Activated CD4-positive, alpha-beta memory T cell treated with anti-CD3 and anti-CD28 coated beads, Interleukin-2, amount 10 ng/mL, durations not matched to agents 7 days and 5 days (primary cell): ENCODE results near the gene DOCK3. TPM values are rescaled to one million over a fixed set of nuclear protein-coding genes. Genes with fewer than 3 reads are reported as not detected.
"Not testable (repeated sequence)": the region's sequence is repeated elsewhere in the genome, so short reads cannot be mapped to it uniquely, and the experiment has no call there.

ENCODE experiments used
- CTCF ChIA-PET: fragments of 350-600 bp; sonication (Branson Sonifier 250); formaldehyde crosslinking; loops from one replicate; lab custom pipeline; 2021; ENCODE audit warnings: antibody characterized with exemption, inconsistent platforms; lab: Charles Lee
- POLR2A ChIA-PET: fragments of 350-600 bp; sonication (Branson Sonifier 250); formaldehyde crosslinking; loops from one replicate; lab custom pipeline; 2021; ENCODE audit warnings: antibody characterized with exemption; lab: Charles Lee
- DNase-seq: peaks from one replicate; pipeline ENCODE4 v3.0.0-alpha.2; 2020
- H3K27ac Mint-ChIP-seq: one replicate; pipeline ENCODE4 v1.8.0; 2021; ENCODE audit warnings: mild to moderate bottlenecking, mixed read lengths
- H3K27me3 Mint-ChIP-seq: one replicate; pipeline ENCODE4 v1.8.0; 2021; ENCODE audit warnings: mixed read lengths
- H3K36me3 Mint-ChIP-seq: one replicate; pipeline ENCODE4 v1.8.0; 2021; ENCODE audit warnings: low read depth, mixed read lengths
- H3K4me1 Mint-ChIP-seq: one replicate; pipeline ENCODE4 v1.8.0; 2021; ENCODE audit warnings: mixed read lengths
- H3K4me3 Mint-ChIP-seq: one replicate; pipeline ENCODE4 v1.8.0; 2021; ENCODE audit warnings: mild to moderate bottlenecking, mixed read lengths
- H3K9me3 Mint-ChIP-seq: one replicate; pipeline ENCODE4 v1.8.0; 2021; ENCODE audit warnings: mixed read lengths
- total RNA-seq, 2 experiments: library from RNA; stranded (reverse); gene quantifications; one replicate each; pipeline ENCODE4 v1.2.3, GENCODE V29; 2021

The DOCK3 gene
- total RNA-seq, 2 experiments from 2014 or later, result 1.6 to 1.7 TPM

- Mint-ChIP-seq H3K9me3 (no peaks in the 10 kb centered on the region), H3K27me3 (no peaks in the 10 kb centered on the region), H3K27ac (no peak overlapping the region), H3K4me1 (no peaks in the 10 kb centered on the region), H3K4me3 (no peak overlapping the region), H3K36me3 (no peaks in the 10 kb centered on the region)
- DNase-seq, result no peak
- ChIA-PET CTCF (no interaction called here), POLR2A (no interaction called here)
Observed at GRCh38 chr3:51275111-51275805, 600.5 kb downstream of the DOCK3 start.

DNA sequence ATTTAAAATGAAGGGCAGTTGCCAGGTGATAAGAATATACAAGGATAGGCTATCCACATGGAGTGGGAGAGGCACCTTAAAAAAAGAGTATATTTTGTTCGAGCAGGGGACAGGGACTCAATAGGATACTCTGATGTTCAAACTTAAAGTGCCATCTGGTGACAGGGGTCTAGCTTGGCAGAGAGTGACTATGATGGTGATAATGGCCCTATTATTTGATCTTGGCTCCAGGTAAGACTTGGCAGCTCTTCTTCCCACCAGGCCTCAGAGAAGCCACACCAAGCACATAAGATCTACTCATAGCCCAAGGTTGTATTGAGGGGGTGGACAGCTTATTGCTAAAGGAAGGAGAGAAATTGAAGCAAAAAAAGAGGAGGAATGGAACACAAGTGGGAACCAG lies 601.3 kb downstream of the DOCK3 start:
- H3K9me3 Mint-ChIP-seq, result no peaks in the 10 kb centered on the region
- H3K27me3 Mint-ChIP-seq, result no peaks in the 10 kb centered on the region
- POLR2A ChIA-PET, result no interaction called here
- no peaks in the 10 kb centered on the region for H3K4me1 Mint-ChIP-seq
- no peak overlapping the region for H3K4me3 Mint-ChIP-seq
- H3K36me3 Mint-ChIP-seq, result no peaks in the 10 kb centered on the region
- DNase-seq, result no peak
- no peak overlapping the region for H3K27ac Mint-ChIP-seq
- CTCF ChIA-PET, result no interaction called here

DNA sequence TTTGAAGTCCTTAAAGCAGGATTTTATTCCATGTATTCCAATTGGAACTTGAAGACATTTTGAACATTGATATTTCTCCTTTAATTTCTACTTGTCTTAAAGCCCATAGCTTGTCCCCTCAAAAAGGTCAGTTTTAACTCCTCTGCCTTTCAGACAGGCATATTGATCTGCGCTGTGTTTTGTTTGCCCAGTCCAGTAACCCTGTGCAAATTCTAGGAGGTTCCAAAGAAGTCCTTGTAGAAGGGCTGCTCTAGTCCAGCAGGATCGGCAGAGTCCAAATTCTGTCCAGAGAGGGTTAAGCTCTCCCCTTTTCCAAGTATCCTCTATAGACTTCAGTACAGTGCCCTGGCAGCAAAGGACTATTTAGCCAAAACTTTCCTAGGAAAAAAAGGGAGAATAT lies 604.7 kb downstream of the DOCK3 start:
- CTCF ChIA-PET, result no interaction called here

DNA sequence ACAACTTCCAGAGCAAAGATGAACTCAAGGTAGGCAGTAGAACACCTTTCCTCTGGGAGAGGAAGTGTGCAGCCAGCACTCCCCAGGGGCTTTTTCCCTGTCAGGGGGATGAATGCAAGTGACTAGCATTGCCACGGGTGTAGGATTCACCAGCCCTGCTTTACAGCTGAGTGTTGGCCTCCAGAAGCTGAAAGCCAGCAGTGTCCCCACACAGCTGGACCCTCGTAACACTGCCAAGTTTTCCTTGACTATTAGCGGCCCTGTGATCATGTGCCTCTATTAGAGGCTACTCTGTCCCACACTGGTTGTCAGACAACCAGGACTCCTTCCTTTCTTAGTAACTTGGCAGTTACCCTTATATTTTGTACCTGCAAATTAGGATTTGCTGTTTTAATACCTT lies 605.4 kb downstream of the DOCK3 start:
- H3K4me3 Mint-ChIP-seq, result no peak overlapping the region
- H3K27ac Mint-ChIP-seq, result no peak overlapping the region
- ChIA-PET POLR2A (no interaction called here), CTCF (no interaction called here)
- DNase-seq, result no peak
- no peaks in the 10 kb centered on the region for H3K36me3 Mint-ChIP-seq
- no peaks in the 10 kb centered on the region for H3K4me1 Mint-ChIP-seq
- no peaks in the 10 kb centered on the region for H3K27me3 Mint-ChIP-seq
- H3K9me3 Mint-ChIP-seq, result peaks cover 4% of the 10 kb centered on the region

More for the DNA sequence above, 604.7 kb downstream of the DOCK3 start:
- POLR2A ChIA-PET, result no interaction called here
- DNase-seq, result no peak
- no peaks in the 10 kb centered on the region for H3K36me3 Mint-ChIP-seq
- H3K27ac Mint-ChIP-seq, result no peak overlapping the region
- no peaks in the 10 kb centered on the region for H3K4me1 Mint-ChIP-seq
- H3K27me3 Mint-ChIP-seq, result no peaks in the 10 kb centered on the region
- H3K9me3 Mint-ChIP-seq, result peaks cover 2% of the 10 kb centered on the region
- no peak overlapping the region for H3K4me3 Mint-ChIP-seq

DNA sequence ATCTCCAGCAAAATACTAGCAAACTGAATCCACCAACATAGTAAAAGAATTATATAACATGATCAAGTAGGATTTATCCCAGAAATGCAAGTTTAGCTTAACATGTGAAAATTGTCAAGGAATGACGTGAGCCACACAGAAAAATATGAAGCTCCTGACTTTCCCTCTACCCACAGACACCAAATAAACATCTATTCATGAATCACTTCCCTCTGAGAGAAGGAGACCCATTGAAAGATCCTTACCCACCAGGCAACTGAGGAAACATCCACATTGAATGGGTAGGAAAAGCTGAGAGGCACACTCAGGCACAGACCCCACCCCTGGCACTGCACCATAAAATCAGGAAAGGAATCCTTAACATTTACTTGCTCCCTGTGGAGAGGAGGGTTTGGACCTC lies 608.2 kb downstream of the DOCK3 start:
- H3K9me3 Mint-ChIP-seq, result peaks cover 22% of the 10 kb centered on the region
- H3K4me3 Mint-ChIP-seq, result no peak overlapping the region
- H3K27ac Mint-ChIP-seq, result no peak overlapping the region
- H3K27me3 Mint-ChIP-seq, result no peaks in the 10 kb centered on the region
- DNase-seq, result no peak
- no peaks in the 10 kb centered on the region for H3K36me3 Mint-ChIP-seq
- POLR2A ChIA-PET, result no interaction called here
- no peaks in the 10 kb centered on the region for H3K4me1 Mint-ChIP-seq
- CTCF ChIA-PET, result no interaction called here

GRCh38 chr3:51283421-51283820 lies 608.7 kb downstream of the DOCK3 start:
- Mint-ChIP-seq H3K4me1 (no peaks in the 10 kb centered on the region), H3K27ac (no peak overlapping the region), H3K36me3 (no peaks in the 10 kb centered on the region), H3K9me3 (peaks cover 22% of the 10 kb centered on the region), H3K4me3 (no peak overlapping the region), H3K27me3 (no peaks in the 10 kb centered on the region)
- no peak for DNase-seq
- CTCF ChIA-PET, result no interaction called here
- POLR2A ChIA-PET, result no interaction called here

GRCh38 chr3:51295625-51296024 lies 620.9 kb downstream of the DOCK3 start:
- Mint-ChIP-seq H3K27ac (no peak overlapping the region), H3K36me3 (no peaks in the 10 kb centered on the region), H3K4me1 (no peaks in the 10 kb centered on the region), H3K9me3 (peaks cover 9% of the 10 kb centered on the region), H3K27me3 (no peaks in the 10 kb centered on the region), H3K4me3 (no peak overlapping the region)
- no peak for DNase-seq
- CTCF ChIA-PET, result no interaction called here
- POLR2A ChIA-PET, result no interaction called here

- no peak for DNase-seq
- Mint-ChIP-seq H3K27me3 (peaks cover 6% of the 10 kb centered on the region), H3K4me3 (no peak overlapping the region), H3K9me3 (no peaks in the 10 kb centered on the region), H3K36me3 (no peaks in the 10 kb centered on the region), H3K27ac (no peak overlapping the region), H3K4me1 (no peaks in the 10 kb centered on the region)
- CTCF ChIA-PET, result no interaction called here
- POLR2A ChIA-PET, result no interaction called here
Observed at GRCh38 chr3:51297333-51297732, 622.6 kb downstream of the DOCK3 start.

GRCh38 chr3:51304230-51304629 lies 629.5 kb downstream of the DOCK3 start:
- H3K9me3 Mint-ChIP-seq, result no peaks in the 10 kb centered on the region
- CTCF ChIA-PET, result no interaction called here
- peaks cover 6% of the 10 kb centered on the region for H3K27me3 Mint-ChIP-seq
- H3K4me1 Mint-ChIP-seq, result no peaks in the 10 kb centered on the region
- H3K4me3 Mint-ChIP-seq, result no peak overlapping the region
- POLR2A ChIA-PET, result no interaction called here
- H3K27ac Mint-ChIP-seq, result no peak overlapping the region
- H3K36me3 Mint-ChIP-seq, result no peaks in the 10 kb centered on the region
- no peak for DNase-seq

- H3K4me3 Mint-ChIP-seq, result no peak overlapping the region
- DNase-seq, result no peak
- H3K27me3 Mint-ChIP-seq, result peaks cover 5% of the 10 kb centered on the region
- H3K9me3 Mint-ChIP-seq, result no peaks in the 10 kb centered on the region
- ChIA-PET CTCF (no interaction called here), POLR2A (no interaction called here)
- H3K27ac Mint-ChIP-seq, result no peak overlapping the region
- no peaks in the 10 kb centered on the region for H3K36me3 Mint-ChIP-seq
- H3K4me1 Mint-ChIP-seq, result no peaks in the 10 kb centered on the region
Observed at GRCh38 chr3:51306093-51306492, 631.4 kb downstream of the DOCK3 start.

GRCh38 chr3:51307458-51307857 lies 632.7 kb downstream of the DOCK3 start:
- POLR2A ChIA-PET, result no interaction called here
- H3K9me3 Mint-ChIP-seq, result no peaks in the 10 kb centered on the region

GRCh38 chr3:51307945-51308607 lies 633.3 kb downstream of the DOCK3 start:
- CTCF ChIA-PET, result interaction anchor here (0.8 to 0.9 kb wide), 2 partner anchors 9 to 10 kb away, joined by 3 read pairs; no protein-coding TSS in a partner anchor
- H3K9me3 Mint-ChIP-seq, H3K4me1 Mint-ChIP-seq, H3K36me3 Mint-ChIP-seq, DNase-seq, H3K27ac Mint-ChIP-seq, H3K4me3 Mint-ChIP-seq, H3K27me3 Mint-ChIP-seq, POLR2A ChIA-PET: not testable (repeated sequence)

More at GRCh38 chr3:51307458-51307857, 632.7 kb downstream of the DOCK3 start:
- no peaks in the 10 kb centered on the region for H3K27me3 Mint-ChIP-seq
- H3K36me3 Mint-ChIP-seq, result no peaks in the 10 kb centered on the region
- DNase-seq, result no peak
- H3K27ac Mint-ChIP-seq, result no peak overlapping the region
- H3K4me1 Mint-ChIP-seq, result no peaks in the 10 kb centered on the region
- CTCF ChIA-PET, result interaction anchor here (0.8 to 0.9 kb wide), 2 partner anchors 8 to 10 kb away, joined by 3 read pairs; no protein-coding TSS in a partner anchor
- no peak overlapping the region for H3K4me3 Mint-ChIP-seq

- POLR2A ChIA-PET, result no interaction called here
Observed at GRCh38 chr3:51311055-51311454, 636.3 kb downstream of the DOCK3 start.

GRCh38 chr3:51328206-51328605 lies 653.5 kb downstream of the DOCK3 start:
- Mint-ChIP-seq H3K4me3 (no peak overlapping the region), H3K27ac (no peak overlapping the region), H3K36me3 (no peaks in the 10 kb centered on the region), H3K4me1 (no peaks in the 10 kb centered on the region), H3K9me3 (no peaks in the 10 kb centered on the region), H3K27me3 (peaks cover 8% of the 10 kb centered on the region)
- DNase-seq, result no peak
- POLR2A ChIA-PET, result no interaction called here
- CTCF ChIA-PET, result no interaction called here

More at GRCh38 chr3:51311055-51311454, 636.3 kb downstream of the DOCK3 start:
- H3K36me3 Mint-ChIP-seq, result no peaks in the 10 kb centered on the region
- H3K27me3 Mint-ChIP-seq, result no peaks in the 10 kb centered on the region
- H3K4me3 Mint-ChIP-seq, result no peak overlapping the region
- CTCF ChIA-PET, result interaction anchor here (0.6 to 1.6 kb wide), 3 partner anchors 61 to 631 kb away, joined by 3 to 13 read pairs (median 4); no protein-coding TSS in a partner anchor
- no peaks in the 10 kb centered on the region for H3K9me3 Mint-ChIP-seq
- H3K27ac Mint-ChIP-seq, result no peak overlapping the region
- H3K4me1 Mint-ChIP-seq, result no peaks in the 10 kb centered on the region
- no peak for DNase-seq
